Activated CD8-positive, alpha-beta T cell treated with anti-CD3 and anti-CD28 coated beads for 36 hours (primary cell): Measurements from ENCODE around the gene NME5. TPM values are rescaled to one million over a fixed set of nuclear protein-coding genes. Genes with fewer than 3 reads are reported as not detected.

Source experiments
- total RNA-seq, 2 experiments: library from RNA; stranded (reverse); gene quantifications; one replicate each; pipeline ENCODE4 v1.2.3, GENCODE V29; 2021

The NME5 gene
- total RNA-seq, 2 experiments from 2014 or later = not detected

Other genes with a start within 250 kb of the NME5 start
- not detected for gene PKD2L2, start 250.0 kb downstream of the NME5 start, total RNA-seq
- 10 to 100 TPM; 14.8 to 17.5 TPM for gene FAM13B, start 106.3 kb downstream of the NME5 start, total RNA-seq
- gene WNT8A, start 55.4 kb downstream of the NME5 start, total RNA-seq = not detected
- gene BRD8, start 39.2 kb upstream of the NME5 start, total RNA-seq = 10 to 100 TPM; 42.0 to 46.3 TPM
- 10 to 100 TPM; 50.7 to 51.4 TPM for gene KIF20A, start 39.7 kb upstream of the NME5 start, total RNA-seq
- 10 to 100 TPM; 40.4 to 43.8 TPM for gene CDC23, start 73.9 kb upstream of the NME5 start, total RNA-seq
- gene GFRA3, start 135.2 kb upstream of the NME5 start, total RNA-seq = not detected
- gene CDC25C, start 192.4 kb upstream of the NME5 start, total RNA-seq = 10 to 100 TPM; 12.2 to 14.6 TPM
- gene FAM53C, start 198.8 kb upstream of the NME5 start, total RNA-seq = 10 to 100 TPM; 25.8 to 29.1 TPM
- 10 to 100 TPM; 41.6 to 41.9 TPM for gene KDM3B, start 213.3 kb upstream of the NME5 start, total RNA-seq